HG03097 (cell line): ENCODE data around the gene PDK1.
"Not testable (repeated sequence)": the region's sequence is repeated elsewhere in the genome, so short reads cannot be mapped to it uniquely, and the experiment has no call there.

Experiments used
- ATAC-seq: cut with Tn5 transposase; IDR thresholded peaks from one replicate; pipeline ENCODE4 v1.9.1; 2021; ENCODE audit not compliant: unreplicated experiment, low FRiP score

Gene PDK1

GRCh38 chr2:172591386-172591785, 35.5 kb downstream of the PDK1 start:
- not testable (repeated sequence) for ATAC-seq

GRCh38 chr2:172592190-172592589, 36.3 kb downstream of the PDK1 start:
- ATAC-seq = not testable (repeated sequence)

GRCh38 chr2:172596776-172597175, 40.9 kb downstream of the PDK1 start:
- no peak for ATAC-seq

GRCh38 chr2:172597176-172597842, 41.4 kb downstream of the PDK1 start:
- no peak for ATAC-seq

- ATAC-seq = no peak
Measured at GRCh38 chr2:172599947-172600346, 44.1 kb downstream of the PDK1 start.

GRCh38 chr2:172600557-172601008, 44.7 kb downstream of the PDK1 start:
- no peak for ATAC-seq

GRCh38 chr2:172606285-172606684, 50.4 kb downstream of the PDK1 start:
- no peak for ATAC-seq

GRCh38 chr2:172607379-172607928, 51.6 kb downstream of the PDK1 start:
- no peak for ATAC-seq

- no peak for ATAC-seq
Measured at GRCh38 chr2:172609488-172609887, 53.6 kb downstream of the PDK1 start.

- no peak for ATAC-seq
Measured at GRCh38 chr2:172612051-172612450, 56.2 kb downstream of the PDK1 start.

GRCh38 chr2:172613040-172613439, 57.1 kb downstream of the PDK1 start:
- ATAC-seq = no peak

GRCh38 chr2:172613615-172614231, 57.8 kb downstream of the PDK1 start:
- no peak for ATAC-seq

GRCh38 chr2:172614932-172615331, 59.0 kb downstream of the PDK1 start:
- ATAC-seq = no peak

GRCh38 chr2:172615727-172616261, 59.9 kb downstream of the PDK1 start:
- no peak for ATAC-seq

GRCh38 chr2:172617115-172617514, 61.2 kb downstream of the PDK1 start:
- ATAC-seq = no peak

- no peak for ATAC-seq
Measured at GRCh38 chr2:172623249-172623965, 67.5 kb downstream of the PDK1 start.

GRCh38 chr2:172624996-172625395, 69.1 kb downstream of the PDK1 start:
- no peak for ATAC-seq

GRCh38 chr2:172627181-172627580, 71.3 kb downstream of the PDK1 start:
- no peak for ATAC-seq

- no peak for ATAC-seq
Measured at GRCh38 chr2:172628085-172628484, 72.2 kb downstream of the PDK1 start.

GRCh38 chr2:172629586-172629985, 73.7 kb downstream of the PDK1 start:
- no peak for ATAC-seq

GRCh38 chr2:172630181-172630580, 74.3 kb downstream of the PDK1 start:
- no peak for ATAC-seq
